ENCODE results near the gene STK4.
A peak's percentile ranks its signal among the peaks of the same experiment; 100 is the strongest.

The STK4 gene

GRCh38 chr20:45109634-45110033, 143.3 kb downstream of the STK4 start:
- H3K36me3 ChIP-seq: no peaks in the 10 kb centered on the region
- H3K4me3 ChIP-seq (ENCODE audit: low read depth in 1 of 2, low read length in 1 of 2): no peak overlapping the region
- H3K27ac ChIP-seq: no peak overlapping the region
- peaks cover 53% of the 10 kb centered on the region for H3K27me3 ChIP-seq
- TF ChIP-seq CTCF (IDR thresholded peaks at IDR 0.05): no peak
- no peaks in the 10 kb centered on the region for H3K9me3 ChIP-seq
- no peaks in the 10 kb centered on the region for H3K4me1 ChIP-seq (ENCODE audit: control insufficient read depth in 1 of 2, insufficient read depth in 1 of 2, low read depth in 1 of 2, low read length in 1 of 2)

- TF ChIP-seq CTCF (IDR thresholded peaks at IDR 0.05): no peak
- Histone ChIP-seq H3K4me3 (ENCODE audit: low read depth in 1 of 2, low read length in 1 of 2) (no peak overlapping the region), H3K4me1 (ENCODE audit: control insufficient read depth in 1 of 2, insufficient read depth in 1 of 2, low read depth in 1 of 2, low read length in 1 of 2) (no peaks in the 10 kb centered on the region), H3K27me3 (peaks cover 57% of the 10 kb centered on the region), H3K36me3 (no peaks in the 10 kb centered on the region), H3K9me3 (no peaks in the 10 kb centered on the region), H3K27ac (no peak overlapping the region)
These were observed 144.0 kb downstream of the STK4 start for GRCh38 chr20:45110301-45110700.

GRCh38 chr20:45111285-45111684, 145.0 kb downstream of the STK4 start:
- H3K27me3 ChIP-seq: peaks cover 57% of the 10 kb centered on the region
- no peaks in the 10 kb centered on the region for H3K36me3 ChIP-seq
- no peaks in the 10 kb centered on the region for H3K4me1 ChIP-seq (ENCODE audit: control insufficient read depth in 1 of 2, insufficient read depth in 1 of 2, low read depth in 1 of 2, low read length in 1 of 2)
- H3K4me3 ChIP-seq (ENCODE audit: low read depth in 1 of 2, low read length in 1 of 2): no peak overlapping the region
- TF ChIP-seq CTCF (IDR thresholded peaks at IDR 0.05): no peak
- H3K27ac ChIP-seq: no peak overlapping the region
- H3K9me3 ChIP-seq: no peaks in the 10 kb centered on the region

GRCh38 chr20:45111799-45112471, 145.6 kb downstream of the STK4 start:
- Histone ChIP-seq H3K27me3 (peaks cover 51% of the 10 kb centered on the region), H3K9me3 (no peaks in the 10 kb centered on the region), H3K27ac (no peak overlapping the region), H3K4me3 (ENCODE audit: low read depth in 1 of 2, low read length in 1 of 2) (no peak overlapping the region), H3K4me1 (ENCODE audit: control insufficient read depth in 1 of 2, insufficient read depth in 1 of 2, low read depth in 1 of 2, low read length in 1 of 2) (no peaks in the 10 kb centered on the region), H3K36me3 (no peaks in the 10 kb centered on the region)
- TF ChIP-seq CTCF (IDR thresholded peaks at IDR 0.05): peak; percentile 24

GRCh38 chr20:45112754-45113153, 146.4 kb downstream of the STK4 start:
- Histone ChIP-seq H3K36me3 (no peaks in the 10 kb centered on the region), H3K9me3 (no peaks in the 10 kb centered on the region), H3K4me3 (ENCODE audit: low read depth in 1 of 2, low read length in 1 of 2) (no peak overlapping the region), H3K4me1 (ENCODE audit: control insufficient read depth in 1 of 2, insufficient read depth in 1 of 2, low read depth in 1 of 2, low read length in 1 of 2) (no peaks in the 10 kb centered on the region), H3K27ac (no peak overlapping the region), H3K27me3 (peaks cover 51% of the 10 kb centered on the region)
- no peak for TF ChIP-seq CTCF (IDR thresholded peaks at IDR 0.05)

All from neutrophil (primary cell).